Measurements from ENCODE around the gene CMSS1. TPM values are rescaled to one million over a fixed set of nuclear protein-coding genes. Genes with fewer than 3 reads are reported as not detected.

CMSS1 gene
- total RNA-seq, 1 experiment from 2014 or later: 64.1 TPM

DNA sequence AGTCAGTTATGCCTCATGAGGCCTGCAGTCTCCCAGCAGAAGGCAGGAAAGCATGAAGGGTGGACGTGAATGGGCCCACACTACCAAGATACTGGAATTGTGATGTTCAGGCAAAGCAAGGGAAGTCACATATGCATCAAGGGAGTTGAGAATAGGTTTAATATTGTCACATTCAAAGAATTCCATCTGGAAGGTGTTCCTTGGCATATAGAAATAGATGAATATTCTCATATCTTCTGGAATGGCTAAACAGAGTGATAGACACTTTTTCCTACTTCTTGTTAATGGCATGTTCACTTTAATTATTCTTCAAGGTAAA, 103.7 kb downstream of the CMSS1 start:
- H3K4me1 ChIP-seq (ENCODE audit: control insufficient read depth in 1 of 2, insufficient read depth in 2 of 2, low read length in 2 of 2): peaks cover 0 to 8% of the 10 kb centered on the region in 2 experiments; a peak in 2 of 4 replicates
- no peak overlapping the region for H3K4me2 ChIP-seq (ENCODE audit: low read length)
- ChIA-PET RAD21 (ENCODE audit: low non-redundant PET in 1 of 2, low total read pairs in 2 of 2, uncharacterized antibody in 2 of 2, unreplicated experiment in 2 of 2) (no interaction called here), POLR2A (no interaction called here), CTCF (no interaction called here)
- no peaks in the 10 kb centered on the region for H3K27me3 ChIP-seq (ENCODE audit: insufficient read depth, low read length)
- DNase-seq (ENCODE audit: low read depth, low spot score) (no peak), ATAC-seq (no peak)
- H3K79me2 ChIP-seq (ENCODE audit: insufficient read depth, low read length): peaks cover 4% of the 10 kb centered on the region; the same call in 1 of the 2 replicates
- H4K20me1 ChIP-seq (ENCODE audit: insufficient read depth): no peaks in the 10 kb centered on the region
- no peaks in the 10 kb centered on the region for H3K9me2 ChIP-seq (ENCODE audit: insufficient read depth)
- no peak overlapping the region for H3K4me3 ChIP-seq (replicated peaks in 1 of 2; ENCODE audit: low read depth in 1 of 2, low read length in 2 of 2)
- H2AFZ ChIP-seq (ENCODE audit: low read depth, low read length, poor library complexity, severe bottlenecking): no peak overlapping the region
- H3K27ac ChIP-seq (ENCODE audit: low read depth, low read length): no peak overlapping the region
- no TSS peak for BruUV-seq (replicated peaks)
- intact Hi-C loops (cut with micrococcal nuclease): no loop called here
- no peaks in the 10 kb centered on the region for H3K36me3 ChIP-seq (ENCODE audit: control insufficient read depth in 1 of 2, insufficient read depth in 2 of 2, low read length in 2 of 2)
- H3K9ac ChIP-seq (ENCODE audit: low read length): no peak overlapping the region
- no peaks in the 10 kb centered on the region for H3K9me3 ChIP-seq (ENCODE audit: control insufficient read depth in 1 of 2, insufficient read depth in 1 of 2, low read depth in 1 of 2, low read length in 2 of 2)
- no peak for TF ChIP-seq RAD21 (IDR thresholded peaks at IDR 0.05; ENCODE audit: low read depth)
- TF ChIP-seq, protein P1, sequence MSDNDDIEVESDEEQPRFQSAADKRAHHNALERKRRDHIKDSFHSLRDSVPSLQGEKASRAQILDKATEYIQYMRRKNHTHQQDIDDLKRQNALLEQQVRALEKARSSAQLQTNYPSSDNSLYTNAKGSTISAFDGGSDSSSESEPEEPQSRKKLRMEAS (IDR thresholded peaks at IDR 0.05): no peak
- TF ChIP-seq SRF (IDR thresholded peaks at IDR 0.05; ENCODE audit: low read depth): no peak
- TF ChIP-seq, protein P2, sequence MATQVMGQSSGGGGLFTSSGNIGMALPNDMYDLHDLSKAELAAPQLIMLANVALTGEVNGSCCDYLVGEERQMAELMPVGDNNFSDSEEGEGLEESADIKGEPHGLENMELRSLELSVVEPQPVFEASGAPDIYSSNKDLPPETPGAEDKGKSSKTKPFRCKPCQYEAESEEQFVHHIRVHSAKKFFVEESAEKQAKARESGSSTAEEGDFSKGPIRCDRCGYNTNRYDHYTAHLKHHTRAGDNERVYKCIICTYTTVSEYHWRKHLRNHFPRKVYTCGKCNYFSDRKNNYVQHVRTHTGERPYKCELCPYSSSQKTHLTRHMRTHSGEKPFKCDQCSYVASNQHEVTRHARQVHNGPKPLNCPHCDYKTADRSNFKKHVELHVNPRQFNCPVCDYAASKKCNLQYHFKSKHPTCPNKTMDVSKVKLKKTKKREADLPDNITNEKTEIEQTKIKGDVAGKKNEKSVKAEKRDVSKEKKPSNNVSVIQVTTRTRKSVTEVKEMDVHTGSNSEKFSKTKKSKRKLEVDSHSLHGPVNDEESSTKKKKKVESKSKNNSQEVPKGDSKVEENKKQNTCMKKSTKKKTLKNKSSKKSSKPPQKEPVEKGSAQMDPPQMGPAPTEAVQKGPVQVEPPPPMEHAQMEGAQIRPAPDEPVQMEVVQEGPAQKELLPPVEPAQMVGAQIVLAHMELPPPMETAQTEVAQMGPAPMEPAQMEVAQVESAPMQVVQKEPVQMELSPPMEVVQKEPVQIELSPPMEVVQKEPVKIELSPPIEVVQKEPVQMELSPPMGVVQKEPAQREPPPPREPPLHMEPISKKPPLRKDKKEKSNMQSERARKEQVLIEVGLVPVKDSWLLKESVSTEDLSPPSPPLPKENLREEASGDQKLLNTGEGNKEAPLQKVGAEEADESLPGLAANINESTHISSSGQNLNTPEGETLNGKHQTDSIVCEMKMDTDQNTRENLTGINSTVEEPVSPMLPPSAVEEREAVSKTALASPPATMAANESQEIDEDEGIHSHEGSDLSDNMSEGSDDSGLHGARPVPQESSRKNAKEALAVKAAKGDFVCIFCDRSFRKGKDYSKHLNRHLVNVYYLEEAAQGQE (IDR thresholded peaks at IDR 0.05; ENCODE audit: low read depth): no peak
- no peak for TF ChIP-seq ZFX (IDR thresholded peaks at IDR 0.05)
- TF ChIP-seq, protein P3, sequence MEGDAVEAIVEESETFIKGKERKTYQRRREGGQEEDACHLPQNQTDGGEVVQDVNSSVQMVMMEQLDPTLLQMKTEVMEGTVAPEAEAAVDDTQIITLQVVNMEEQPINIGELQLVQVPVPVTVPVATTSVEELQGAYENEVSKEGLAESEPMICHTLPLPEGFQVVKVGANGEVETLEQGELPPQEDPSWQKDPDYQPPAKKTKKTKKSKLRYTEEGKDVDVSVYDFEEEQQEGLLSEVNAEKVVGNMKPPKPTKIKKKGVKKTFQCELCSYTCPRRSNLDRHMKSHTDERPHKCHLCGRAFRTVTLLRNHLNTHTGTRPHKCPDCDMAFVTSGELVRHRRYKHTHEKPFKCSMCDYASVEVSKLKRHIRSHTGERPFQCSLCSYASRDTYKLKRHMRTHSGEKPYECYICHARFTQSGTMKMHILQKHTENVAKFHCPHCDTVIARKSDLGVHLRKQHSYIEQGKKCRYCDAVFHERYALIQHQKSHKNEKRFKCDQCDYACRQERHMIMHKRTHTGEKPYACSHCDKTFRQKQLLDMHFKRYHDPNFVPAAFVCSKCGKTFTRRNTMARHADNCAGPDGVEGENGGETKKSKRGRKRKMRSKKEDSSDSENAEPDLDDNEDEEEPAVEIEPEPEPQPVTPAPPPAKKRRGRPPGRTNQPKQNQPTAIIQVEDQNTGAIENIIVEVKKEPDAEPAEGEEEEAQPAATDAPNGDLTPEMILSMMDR (IDR thresholded peaks at IDR 0.05 in 2 of 3, conservative IDR thresholded peaks at IDR 0.05 in 1 of 3; ENCODE audit: borderline replicate concordance in 1 of 3, insufficient read depth in 1 of 3, low read depth in 2 of 3, low read length in 2 of 3): no peak
- no peak for TF ChIP-seq POLR2A (IDR thresholded peaks at IDR 0.05; ENCODE audit: borderline replicate concordance, extremely low read depth, insufficient read depth, insufficient read length)
- TF ChIP-seq, protein P4, sequence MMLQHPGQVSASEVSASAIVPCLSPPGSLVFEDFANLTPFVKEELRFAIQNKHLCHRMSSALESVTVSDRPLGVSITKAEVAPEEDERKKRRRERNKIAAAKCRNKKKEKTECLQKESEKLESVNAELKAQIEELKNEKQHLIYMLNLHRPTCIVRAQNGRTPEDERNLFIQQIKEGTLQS (IDR thresholded peaks at IDR 0.05): no peak
- no peak for TF ChIP-seq ZNF274 (IDR thresholded peaks at IDR 0.05; ENCODE audit: low read depth, low read length)
- TF ChIP-seq EGR1 (IDR thresholded peaks at IDR 0.05; ENCODE audit: low read depth): no peak
- no peak for TF ChIP-seq YY1 (IDR thresholded peaks at IDR 0.05; ENCODE audit: extremely low read depth, insufficient replicate concordance, low read depth, low read length)
- no peak for TF ChIP-seq JUND (IDR thresholded peaks at IDR 0.05)
- no peak for TF ChIP-seq TCF7L2 (IDR thresholded peaks at IDR 0.05; ENCODE audit: borderline replicate concordance, extremely low read depth, insufficient read depth, insufficient read length)
- no peak for TF ChIP-seq SP1 (IDR thresholded peaks at IDR 0.05; ENCODE audit: low read depth)
- TF ChIP-seq EZH2phosphoT487 (IDR thresholded peaks at IDR 0.05; ENCODE audit: borderline replicate concordance): no peak
- no peak for TF ChIP-seq ELF1 (IDR thresholded peaks at IDR 0.05; ENCODE audit: borderline replicate concordance, low read depth)
- no peak for TF ChIP-seq EZH2 (IDR thresholded peaks at IDR 0.05)
- no peak for TF ChIP-seq CEBPB (IDR thresholded peaks at IDR 0.05; ENCODE audit: low read depth)
- no peak for TF ChIP-seq SIN3A (IDR thresholded peaks at IDR 0.05; ENCODE audit: low read depth)
- no peak for TF ChIP-seq POLR2AphosphoS5 (IDR thresholded peaks at IDR 0.05; ENCODE audit: low read depth, low read length)
